Panc1 (cell line): Measurements from ENCODE around the gene PLCB4. TPM values are rescaled to one million over a fixed set of nuclear protein-coding genes. Genes with fewer than 3 reads are reported as not detected.

Source experiments
- ATAC-seq: fragments of 200-7000 bp; cut with Tn5 transposase; 2 replicates; pipeline ENCODE4 v1.9.1; 2020; ENCODE audit warnings: mild to moderate bottlenecking, moderate library complexity
- BruUV-seq: library from RNA; stranded (reverse); fragments of 400-500 nt; replicated peaks from 2 replicates; lab custom pipeline; 2021; lab: Mats Ljungman, UMichigan
- CTCF ChIA-PET: fragments of 300-600 bp; sonication (Branson Sonifier 250); formaldehyde crosslinking; loops from one replicate; lab custom pipeline; 2022; ENCODE audit warnings: antibody characterized with exemption; lab: Charles Lee
- POLR2A ChIA-PET: fragments of 300-600 bp; sonication (Branson Sonifier 250); formaldehyde crosslinking; loops from one replicate; lab custom pipeline; 2022; ENCODE audit warnings: antibody characterized with exemption; lab: Charles Lee
- DNase-seq: peaks from one replicate; pipeline ENCODE4 v3.0.0-alpha.2; 2010; ENCODE audit warnings: low read depth, low spot score
- H3K27ac ChIP-seq: 2 replicates; pipeline ENCODE4 v1.5.1; 2011; ENCODE audit warnings: mild to moderate bottlenecking, low read length, inconsistent platforms
- H3K27me3 ChIP-seq: fragments of 200-500 bp; sonication (Bioruptor generic); 2 replicates; pipeline ENCODE4 v1.6.0; 2014; ENCODE audit warnings: low read length, inconsistent platforms; ENCODE audit not compliant: control insufficient read depth, insufficient read depth
- H3K36me3 ChIP-seq: fragments of 200-500 bp; sonication (Bioruptor generic); 2 replicates; pipeline ENCODE4 v1.5.1; 2014; ENCODE audit warnings: inconsistent platforms, mild to moderate bottlenecking, low read length, moderate library complexity; ENCODE audit not compliant: control insufficient read depth, insufficient read depth
- H3K4me1 ChIP-seq: 2 replicates; pipeline ENCODE4 v1.5.1; 2011; ENCODE audit warnings: inconsistent platforms, mild to moderate bottlenecking, low read length, moderate library complexity; ENCODE audit not compliant: control insufficient read depth, insufficient read depth
- H3K4me3 ChIP-seq, 2 experiments: 2 replicates each; pipeline ENCODE4 v1.5.1; 2011 to 2012; ENCODE audit warnings: low read depth in 2 of 2, low read length in 2 of 2, mild to moderate bottlenecking in 2 of 2, inconsistent platforms in 1 of 2, moderate library complexity in 1 of 2
- H3K9me3 ChIP-seq: fragments of 200-500 bp; sonication (Bioruptor generic); 2 replicates; pipeline ENCODE4 v1.5.1; 2014; ENCODE audit warnings: low read depth, mild to moderate bottlenecking, inconsistent platforms, low read length, moderate library complexity; ENCODE audit not compliant: control insufficient read depth, insufficient read depth
- POLR2AphosphoS5 ChIP-seq: IDR thresholded peaks from 2 replicates; pipeline ENCODE4 v1.6.1; 2012; ENCODE audit warnings: mild to moderate bottlenecking, low read depth, low read length, moderate library complexity
- REST ChIP-seq, 2 experiments: IDR thresholded peaks; 2 replicates each; pipeline ENCODE4 v1.6.1; 2011 to 2012; ENCODE audit warnings: low read depth in 2 of 2, control low read depth in 1 of 2, low read length in 1 of 2, mild to moderate bottlenecking in 1 of 2, moderate library complexity in 1 of 2; ENCODE audit not compliant: insufficient read depth in 1 of 2
- SIN3A ChIP-seq: IDR thresholded peaks from 2 replicates; pipeline ENCODE4 v1.6.1; 2012; ENCODE audit warnings: low read depth, mild to moderate bottlenecking, low read length, moderate library complexity, borderline replicate concordance; ENCODE audit not compliant: insufficient read depth
- TCF7L2 ChIP-seq: IDR thresholded peaks from 2 replicates; pipeline ENCODE4 v1.6.1; 2011; ENCODE audit warnings: mild to moderate bottlenecking, low read depth, low read length, inconsistent platforms
- in situ Hi-C: cut with HindIII; loops from 2 replicates; pipeline ENCODE4 v1.10.0; 2016; ENCODE audit warnings: low sequenced_read_pairs, low pct_unique_long_range_greater_than_20kb
- intact Hi-C: fragments of 100-400 bp; cut with micrococcal nuclease; formaldehyde crosslinking; loops from one replicate; pipeline ENCODE4 v1.10.0; 2022; ENCODE audit not compliant: unreplicated experiment
- total RNA-seq: library from RNA; stranded (reverse); gene quantifications from one replicate; pipeline ENCODE4 v1.2.1, GENCODE V29; 2021; ENCODE audit not compliant: unreplicated experiment
- TF ChIP-seq, protein P1 (sequence below): fragments of 450-650 bp; IDR thresholded peaks from 2 replicates; pipeline ENCODE4 v1.5.1; 2017; ENCODE audit warnings: mild to moderate bottlenecking

PLCB4 gene
- total RNA-seq, 1 experiment from 2014 or later: 1.5 TPM

DNA sequence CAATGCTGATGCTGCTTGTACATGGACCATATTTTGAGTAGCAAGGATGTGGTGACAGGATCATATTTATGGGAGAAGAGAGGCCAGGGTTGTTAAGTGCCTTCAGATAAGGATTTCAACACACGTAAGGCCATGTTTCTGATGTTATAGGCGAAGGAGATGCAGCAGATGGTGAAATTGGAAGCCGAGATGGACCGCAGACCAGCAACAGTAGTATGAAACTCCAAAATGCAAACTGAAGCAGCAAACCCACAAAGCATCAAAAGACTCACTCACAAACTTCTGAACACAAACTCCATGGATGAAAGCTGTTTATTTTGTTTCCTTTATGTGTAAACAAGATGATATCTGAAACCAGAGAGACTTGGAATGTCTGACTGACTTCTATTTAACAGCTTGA, 409.9 kb downstream of the PLCB4 start:
- intact Hi-C loops (no loop called here), in situ Hi-C loops (no loop called here)
- Histone ChIP-seq H3K36me3 (no peaks in the 10 kb centered on the region), H3K27me3 (no peaks in the 10 kb centered on the region), H3K9me3 (no peaks in the 10 kb centered on the region), H3K27ac (no peak overlapping the region), H3K4me1 (no peaks in the 10 kb centered on the region), H3K4me3 (no peak overlapping the region)
- BruUV-seq: no TSS peak
- POLR2A ChIA-PET: no interaction called here
- CTCF ChIA-PET: no interaction called here
- no peak for TF ChIP-seq POLR2AphosphoS5
- TF ChIP-seq SIN3A: no peak
- TF ChIP-seq, protein P1, sequence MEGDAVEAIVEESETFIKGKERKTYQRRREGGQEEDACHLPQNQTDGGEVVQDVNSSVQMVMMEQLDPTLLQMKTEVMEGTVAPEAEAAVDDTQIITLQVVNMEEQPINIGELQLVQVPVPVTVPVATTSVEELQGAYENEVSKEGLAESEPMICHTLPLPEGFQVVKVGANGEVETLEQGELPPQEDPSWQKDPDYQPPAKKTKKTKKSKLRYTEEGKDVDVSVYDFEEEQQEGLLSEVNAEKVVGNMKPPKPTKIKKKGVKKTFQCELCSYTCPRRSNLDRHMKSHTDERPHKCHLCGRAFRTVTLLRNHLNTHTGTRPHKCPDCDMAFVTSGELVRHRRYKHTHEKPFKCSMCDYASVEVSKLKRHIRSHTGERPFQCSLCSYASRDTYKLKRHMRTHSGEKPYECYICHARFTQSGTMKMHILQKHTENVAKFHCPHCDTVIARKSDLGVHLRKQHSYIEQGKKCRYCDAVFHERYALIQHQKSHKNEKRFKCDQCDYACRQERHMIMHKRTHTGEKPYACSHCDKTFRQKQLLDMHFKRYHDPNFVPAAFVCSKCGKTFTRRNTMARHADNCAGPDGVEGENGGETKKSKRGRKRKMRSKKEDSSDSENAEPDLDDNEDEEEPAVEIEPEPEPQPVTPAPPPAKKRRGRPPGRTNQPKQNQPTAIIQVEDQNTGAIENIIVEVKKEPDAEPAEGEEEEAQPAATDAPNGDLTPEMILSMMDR: no peak
- TF ChIP-seq REST (IDR thresholded peaks at IDR 0.05; ENCODE audit: insufficient read depth in 1 of 2, low read depth in 2 of 2, low read length in 1 of 2): no peak
- TF ChIP-seq TCF7L2: no peak
- DNase-seq: no peak
- no peak for ATAC-seq

GRCh38 chr20:9480066-9480465, 411.2 kb downstream of the PLCB4 start:
- H3K27me3 ChIP-seq: no peaks in the 10 kb centered on the region
- no peak for DNase-seq
- H3K27ac ChIP-seq: no peak overlapping the region
- intact Hi-C loops (no loop called here), in situ Hi-C loops (no loop called here)
- H3K4me3 ChIP-seq: no peak overlapping the region
- ChIA-PET CTCF (no interaction called here), POLR2A (no interaction called here)
- no TSS peak for BruUV-seq
- H3K9me3 ChIP-seq: no peaks in the 10 kb centered on the region
- H3K4me1 ChIP-seq: no peaks in the 10 kb centered on the region
- no peaks in the 10 kb centered on the region for H3K36me3 ChIP-seq
- no peak for ATAC-seq
- TF ChIP-seq, protein P1: no peak
- TF ChIP-seq REST (IDR thresholded peaks at IDR 0.05; ENCODE audit: insufficient read depth in 1 of 2, low read depth in 2 of 2, low read length in 1 of 2): no peak
- TF ChIP-seq TCF7L2: no peak
- no peak for TF ChIP-seq POLR2AphosphoS5
